Liver (tissue), 3 donors: ENCODE data around the gene CES1.

Experiments used
- CTCF ChIP-seq: fragments of 150-350 bp; IDR thresholded peaks from 2 replicates; pipeline ENCODE4 v1.5.1; 2017; ENCODE audit warnings: improper control_type of control experiment, low read depth, low read length; ENCODE audit not compliant: missing input control
- GABPA ChIP-seq, 2 donors: IDR thresholded peaks in 1 of 2; conservative IDR thresholded peaks in 1 of 2; 2 replicates each; pipeline ENCODE4 v1.6.1; 2016; ENCODE audit warnings: antibody characterized with exemption in 2 of 2, mild to moderate bottlenecking in 1 of 2, moderate library complexity in 1 of 2
- MAX ChIP-seq: IDR thresholded peaks from 2 replicates; pipeline ENCODE4 v1.6.1; 2016; ENCODE audit warnings: antibody characterized with exemption
- TAF1 ChIP-seq: conservative IDR thresholded peaks from 2 replicates; pipeline ENCODE4 v1.6.1; 2016; ENCODE audit warnings: antibody characterized with exemption, mild to moderate bottlenecking
- YY1 ChIP-seq: IDR thresholded peaks from 2 replicates; pipeline ENCODE4 v1.6.1; 2016; ENCODE audit warnings: antibody characterized with exemption, mild to moderate bottlenecking
- donor health status: healthy.
- donor health status: healthy.

- no peak for TF ChIP-seq CTCF
- no peak for TF ChIP-seq GABPA (IDR thresholded peaks at IDR 0.05 in 1 of 2, conservative IDR thresholded peaks at IDR 0.05 in 1 of 2)
- no peak for TF ChIP-seq TAF1
- TF ChIP-seq YY1 = no peak
- TF ChIP-seq MAX = no peak
These were observed 19.9 kb downstream of the CES1 start for GRCh38 chr16:55812951-55813350.
